SHP77 treated with DMSO at 0.1 percent for 48 hours (cell line): ENCODE measurements around the gene TRAF7.

Experiments used
- DNase-seq: peaks from one replicate; lab custom pipeline; 2025; lab: John Stamatoyannopoulos, UW

TRAF7 gene

GRCh38 chr16:2165861-2166260 is 10.3 kb downstream of the TRAF7 start:
- no peak for DNase-seq

DNA sequence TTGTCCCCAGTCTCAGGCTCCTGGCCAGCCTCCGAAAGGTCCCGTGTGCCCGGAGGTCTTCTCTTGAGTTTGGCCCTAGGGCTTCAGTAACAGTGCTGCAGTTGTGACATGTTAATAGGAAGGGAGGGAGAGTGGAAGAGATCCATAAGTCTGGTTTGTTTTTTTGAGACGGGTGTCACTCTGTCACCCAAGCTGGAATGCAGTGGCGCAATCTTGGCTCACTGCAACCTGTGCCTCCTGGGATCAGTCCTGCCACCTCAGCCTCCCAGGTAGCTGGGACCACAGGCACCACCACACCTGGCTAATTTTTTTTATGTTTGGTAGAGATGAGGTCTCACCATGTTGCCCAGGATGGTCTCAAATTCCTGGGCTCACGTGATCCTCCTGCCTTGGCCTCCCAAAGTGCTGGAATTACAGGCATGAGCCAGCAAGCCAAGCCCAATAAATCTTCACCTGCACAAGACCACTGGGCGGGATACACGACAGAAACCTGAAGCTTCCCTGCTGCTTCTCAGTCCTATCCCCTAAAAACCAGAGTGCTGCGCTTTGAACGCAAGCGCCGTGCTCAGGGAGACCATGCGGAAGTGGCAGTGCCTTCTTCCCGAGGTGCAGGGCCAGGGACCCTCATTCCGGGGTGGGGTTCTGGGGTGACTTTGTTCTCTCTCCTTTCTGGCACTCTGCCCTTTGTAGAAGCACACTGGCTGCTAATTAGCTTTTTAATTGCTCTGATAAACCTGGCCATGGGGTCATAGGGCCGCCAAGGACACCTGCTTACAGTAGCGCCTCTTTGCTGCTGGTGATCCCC is 10.9 kb downstream of the TRAF7 start:
- DNase-seq, result no peak

DNA sequence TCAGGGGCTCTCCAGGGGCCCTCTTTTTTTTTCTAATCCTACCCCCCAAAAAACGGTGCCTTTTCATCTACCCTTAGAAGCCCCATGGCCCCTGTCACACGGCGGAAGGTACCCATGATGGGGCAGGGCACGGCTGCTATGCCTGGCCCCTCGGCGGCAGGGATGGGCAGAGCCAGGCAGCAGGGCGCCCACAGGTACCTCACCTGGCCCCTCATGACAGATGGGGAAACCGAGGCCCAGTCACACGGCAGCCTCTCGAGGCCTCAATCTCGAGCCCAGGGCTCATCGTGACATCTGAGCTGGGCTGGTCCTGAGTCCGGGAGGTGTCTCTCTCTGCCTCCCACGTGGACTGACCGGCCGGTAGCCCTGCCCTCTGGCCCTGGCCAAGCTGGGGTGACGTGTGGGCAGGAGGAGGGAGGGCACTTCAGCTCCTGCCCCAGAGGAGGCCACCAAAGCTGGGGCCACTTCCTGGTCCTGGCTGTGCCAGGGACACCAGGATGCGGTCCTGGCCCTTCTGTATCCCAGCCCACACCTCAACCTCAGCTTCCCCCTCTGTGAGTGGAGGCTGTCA is 11.6 kb downstream of the TRAF7 start:
- DNase-seq, result no peak

GRCh38 chr16:2170080-2170479 is 14.5 kb downstream of the TRAF7 start:
- no peak for DNase-seq

GRCh38 chr16:2170587-2171435 is 15.2 kb downstream of the TRAF7 start:
- DNase-seq, result no peak

GRCh38 chr16:2171601-2172178 is 16.1 kb downstream of the TRAF7 start:
- DNase-seq, result no peak

GRCh38 chr16:2172688-2173335 is 17.2 kb downstream of the TRAF7 start:
- DNase-seq, result no peak

DNA sequence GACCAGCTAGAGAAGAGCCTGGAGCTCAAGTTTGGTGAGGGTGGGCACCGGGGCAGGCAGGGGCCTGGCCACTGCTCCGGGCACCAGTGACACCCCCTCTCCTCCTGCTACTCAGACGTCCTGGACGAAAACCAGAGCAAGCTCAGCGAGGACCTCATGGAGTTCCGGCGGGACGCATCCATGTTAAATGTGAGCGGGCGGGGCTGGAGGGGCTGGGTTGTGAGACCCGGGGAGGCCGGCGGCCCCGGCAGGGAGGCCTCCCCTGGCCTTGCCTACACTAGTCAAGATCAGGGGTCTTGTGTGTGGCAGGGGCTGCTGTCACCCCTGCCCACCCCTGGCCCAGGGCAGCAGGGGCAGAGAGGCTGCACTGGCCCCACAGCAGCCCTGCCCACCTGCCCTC is 17.8 kb downstream of the TRAF7 start:
- DNase-seq, result no peak

GRCh38 chr16:2173916-2174315 is 18.3 kb downstream of the TRAF7 start:
- DNase-seq, result no peak

DNA sequence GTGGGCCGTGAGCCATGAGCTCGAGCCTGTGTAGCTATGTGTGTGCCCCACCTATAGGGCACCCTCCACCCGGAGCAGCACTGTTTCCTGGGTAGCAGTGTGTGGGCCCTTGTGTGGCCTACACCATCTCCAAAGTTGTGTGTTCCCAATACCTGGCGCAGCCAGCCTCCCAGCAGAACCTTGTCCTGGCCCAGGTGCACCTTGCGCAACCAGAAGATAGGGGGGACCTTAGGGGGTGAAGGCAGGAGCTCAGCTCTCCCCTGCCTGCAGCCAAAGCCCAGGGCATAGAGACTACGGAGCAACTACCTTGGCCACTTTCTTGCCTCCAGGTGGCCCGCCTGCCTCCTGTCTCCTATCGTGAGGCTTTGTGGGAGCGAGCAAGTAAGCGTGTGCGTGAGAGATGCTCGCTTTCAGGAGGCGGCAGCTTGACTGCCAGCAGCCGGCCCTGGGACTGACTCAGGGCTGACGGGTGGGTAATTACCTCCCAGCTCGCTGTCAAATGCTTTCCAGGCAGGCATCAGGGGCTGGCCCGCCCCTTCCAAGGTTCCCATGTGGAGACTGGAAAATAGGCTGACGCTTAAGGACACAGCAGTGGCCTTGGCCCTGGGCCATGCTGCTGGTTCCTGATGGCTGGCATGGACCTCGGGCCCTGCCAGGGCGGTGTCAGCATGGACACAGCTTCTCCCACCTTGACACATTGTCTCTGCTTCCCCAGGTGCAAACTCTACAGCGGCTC is 19.0 kb downstream of the TRAF7 start:
- no peak for DNase-seq

GRCh38 chr16:2175454-2175853 is 19.9 kb downstream of the TRAF7 start:
- DNase-seq, result no peak

GRCh38 chr16:2176047-2176446 is 20.5 kb downstream of the TRAF7 start:
- DNase-seq, result no peak

- DNase-seq, result no peak
Observed at GRCh38 chr16:2177101-2177500, 21.5 kb downstream of the TRAF7 start.

DNA sequence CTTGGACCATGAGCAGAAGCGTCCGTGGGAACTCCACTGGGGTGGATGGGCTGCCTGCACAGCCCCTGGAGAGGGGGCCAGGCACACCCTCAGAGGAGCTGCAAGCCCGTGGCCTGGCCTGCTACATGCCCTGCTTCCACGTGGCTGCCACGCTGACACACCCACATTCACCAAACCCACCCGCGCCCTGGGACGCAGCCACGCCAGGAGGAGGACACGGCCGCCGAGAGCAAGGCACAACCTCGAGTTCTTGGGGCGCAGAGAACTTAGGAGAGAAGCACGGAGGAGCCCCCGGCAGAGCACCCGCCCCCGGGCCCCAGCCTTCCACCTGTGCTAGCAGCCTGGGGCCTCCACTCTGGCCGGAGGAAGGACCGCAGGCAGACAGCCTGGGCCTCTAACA is 22.0 kb downstream of the TRAF7 start:
- no peak for DNase-seq

GRCh38 chr16:2178321-2179106 is 22.9 kb downstream of the TRAF7 start:
- no peak for DNase-seq

GRCh38 chr16:2179107-2179501 is 23.5 kb downstream of the TRAF7 start:
- no peak for DNase-seq

GRCh38 chr16:2179576-2179975 is 24.0 kb downstream of the TRAF7 start:
- no peak for DNase-seq

DNA sequence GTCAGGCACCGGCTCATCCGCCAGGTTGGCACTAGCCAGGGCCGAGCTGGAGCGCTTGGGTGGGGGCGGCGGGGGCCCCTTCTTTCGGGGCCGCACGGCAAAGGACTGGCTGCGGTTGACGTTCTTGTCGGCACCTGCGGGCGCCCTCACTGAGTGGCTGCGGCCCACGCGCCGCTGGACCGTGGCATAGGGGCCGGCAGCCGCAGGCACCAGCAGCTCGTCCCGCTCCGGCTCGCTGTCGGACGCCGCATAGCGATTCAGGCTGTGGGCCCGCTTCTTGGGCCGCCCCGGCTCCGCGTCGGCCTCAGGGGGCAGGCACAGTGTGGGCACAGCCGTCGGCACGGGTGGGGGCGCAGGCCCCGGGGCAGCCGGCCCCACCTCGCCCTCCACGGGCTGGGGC is 24.9 kb downstream of the TRAF7 start:
- no peak for DNase-seq

- no peak for DNase-seq
Observed at GRCh38 chr16:2180962-2181923, 25.7 kb downstream of the TRAF7 start.
